Lower leg skin (tissue), 4 donors: ENCODE measurements around the gene HDAC4. TPM values are rescaled to one million over a fixed set of nuclear protein-coding genes. Genes with fewer than 3 reads are reported as not detected.

Experiments used
- DNase-seq, 2 donors: peaks; one replicate each; pipeline ENCODE4 v3.0.0-alpha.2; 2019; ENCODE audit warnings: low spot score in 2 of 2
- H3K4me3 ChIP-seq: fragments of 200-600 bp; sonication (generic); 2 replicates; pipeline ENCODE4 v1.5.1; 2017; ENCODE audit warnings: mild to moderate bottlenecking, low read depth; ENCODE audit not compliant: poor library complexity, severe bottlenecking
- CTCF ChIP-seq, 3 donors: fragments of 450-650 bp; IDR thresholded peaks; one replicate each; pipeline ENCODE4 v1.5.1; 2016; ENCODE audit warnings: antibody characterized with exemption in 3 of 3, mild to moderate bottlenecking in 3 of 3, moderate library complexity in 2 of 3
- POLR2A ChIP-seq, 2 donors: fragments of 450-650 bp; IDR thresholded peaks; one replicate each; pipeline ENCODE4 v1.6.1; 2016 to 2017; ENCODE audit warnings: antibody characterized with exemption in 2 of 2, mild to moderate bottlenecking in 1 of 2, moderate library complexity in 1 of 2
- WGBS, 2 donors: methylation state at CpG; one replicate each; pipeline ENCODE4 v1.1.5; 2018; 5-methylcytosine and 5-hydroxymethylcytosine counted together
- intact Hi-C: fragments of 100-400 bp; cut with DNase I; formaldehyde crosslinking; loops from one replicate; pipeline ENCODE4 v1.15.0; 2023; ENCODE audit warnings: low total_unique reads
- total RNA-seq, 4 donors: library from RNA; depleted of rRNA; stranded (reverse); fragments of >200 nt; gene quantifications; one replicate each; pipeline ENCODE4 v1.1.0, GENCODE V29; 2016

Gene HDAC4
- total RNA-seq, 4 donors from 2014 or later: 27.4 to 85.5 (median 57.9) TPM

GRCh38 chr2:239300242-239300641, 100.6 kb downstream of the HDAC4 start:
- no peak for TF ChIP-seq CTCF (IDR thresholded peaks at IDR 0.05)
- TF ChIP-seq POLR2A (IDR thresholded peaks at IDR 0.05): no peak
- DNase-seq: peak in 1 of 2 donors; percentile 65
- H3K4me3 ChIP-seq: no peak overlapping the region
- intact Hi-C loops: no loop called here
- WGBS, 2 donors: 87 to 88% methylated on average over 5 of the region's 5 CpGs

GRCh38 chr2:239299218-239299939, 101.4 kb downstream of the HDAC4 start:
- DNase-seq: peak in 1 of 2 donors; percentile 46
- TF ChIP-seq POLR2A (IDR thresholded peaks at IDR 0.05) (no peak), CTCF (IDR thresholded peaks at IDR 0.05) (no peak)

GRCh38 chr2:239298116-239298804, 102.6 kb downstream of the HDAC4 start:
- WGBS, 2 donors: 72 to 73% methylated on average over 14 of the region's 14 CpGs
- DNase-seq: peak in 1 of 2 donors; percentile 74
- intact Hi-C loops: no loop called here
- no peak for TF ChIP-seq CTCF (IDR thresholded peaks at IDR 0.05)
- no peak for TF ChIP-seq POLR2A (IDR thresholded peaks at IDR 0.05)
- no peak overlapping the region for H3K4me3 ChIP-seq

More at GRCh38 chr2:239299218-239299939, 101.4 kb downstream of the HDAC4 start:
- 90 to 92% methylated on average over 19 of the region's 19 CpGs for WGBS, 2 donors
- H3K4me3 ChIP-seq: no peak overlapping the region
- intact Hi-C loops: no loop called here

- 89 to 91% methylated on average over 16 to 22 of the region's 22 CpGs for WGBS, 2 donors
- DNase-seq: peak in 1 of 2 donors; percentile 80
- intact Hi-C loops: no loop called here
- H3K4me3 ChIP-seq: no peak overlapping the region
- TF ChIP-seq POLR2A (IDR thresholded peaks at IDR 0.05) (no peak), CTCF (IDR thresholded peaks at IDR 0.05) (peak in 1 of 3 donors; percentile 21)
These were observed 103.4 kb downstream of the HDAC4 start for GRCh38 chr2:239297142-239298004.

GRCh38 chr2:239296020-239296932, 104.5 kb downstream of the HDAC4 start:
- intact Hi-C loops: no loop called here
- H3K4me3 ChIP-seq: no peak overlapping the region
- peak in 1 of 2 donors; percentile 83 for DNase-seq
- WGBS, 2 donors: 90 to 91% methylated on average over 17 to 19 of the region's 19 CpGs
- TF ChIP-seq POLR2A (IDR thresholded peaks at IDR 0.05) (no peak), CTCF (IDR thresholded peaks at IDR 0.05) (no peak)
